Measurements from ENCODE around the gene TYW1B. TPM values are rescaled to one million over a fixed set of nuclear protein-coding genes. Genes with fewer than 3 reads are reported as not detected.
A peak's percentile ranks its signal among the peaks of the same experiment; 100 is the strongest.
"Not testable (repeated sequence)": the region's sequence is repeated elsewhere in the genome, so short reads cannot be mapped to it uniquely, and the experiment has no call there.

The TYW1B gene
- total RNA-seq, 1 experiment from 2014 or later = 5.5 TPM

GRCh38 chr7:72704894-72705293, 123.1 kb downstream of the TYW1B start:
- Histone ChIP-seq H2BK120ac (ENCODE audit: low read depth, low read length, poor library complexity, severe bottlenecking) (no peak overlapping the region), H2AFZ (ENCODE audit: low read length) (no peak overlapping the region), H2BK5ac (ENCODE audit: insufficient read length, low read length) (no peak overlapping the region), H2BK12ac (ENCODE audit: insufficient read length, low read depth, low read length) (no peak overlapping the region), H3K56ac (ENCODE audit: insufficient read length, low read depth, low read length) (no peak overlapping the region), H3K14ac (ENCODE audit: insufficient read depth, low read length) (no peak overlapping the region), H2BK15ac (ENCODE audit: low read depth, low read length) (no peak overlapping the region), H4K5ac (ENCODE audit: insufficient read length, low read depth, low read length) (no peak overlapping the region), H2BK20ac (ENCODE audit: low read depth, low read length, poor library complexity, severe bottlenecking) (no peak overlapping the region), H3K27me3 (ENCODE audit: insufficient read depth, low read length) (no peaks in the 10 kb centered on the region), H4K91ac (ENCODE audit: insufficient read length, low read depth, low read length) (no peak overlapping the region), H2AK5ac (ENCODE audit: insufficient read length, low read length) (no peak overlapping the region), H4K8ac (replicated peaks; ENCODE audit: insufficient read length, low read depth, low read length) (no peak overlapping the region), H3K4me2 (ENCODE audit: insufficient read depth, insufficient read length, low read length) (no peak overlapping the region), H3K27ac (ENCODE audit: insufficient read length, low read depth, low read length) (no peak overlapping the region), H4K20me1 (ENCODE audit: control insufficient read depth, insufficient read depth, insufficient read length) (no peaks in the 10 kb centered on the region), H3K23me2 (ENCODE audit: insufficient read length, low read depth, low read length, poor library complexity, severe bottlenecking) (no peaks in the 10 kb centered on the region), H3K18ac (ENCODE audit: insufficient read length, low read depth, low read length) (no peak overlapping the region), H3K4me1 (ENCODE audit: insufficient read depth, low read length) (no peaks in the 10 kb centered on the region), H3K23ac (ENCODE audit: insufficient read length, low read depth, low read length) (no peak overlapping the region), H3T11ph (ENCODE audit: low read length) (no peak overlapping the region), H3K9me3 (ENCODE audit: control insufficient read depth, low read depth, low read length) (no peaks in the 10 kb centered on the region), H3K4ac (ENCODE audit: low read depth, low read length) (no peak overlapping the region), H3K9ac (ENCODE audit: extremely low read depth, insufficient read length, low read length) (no peak overlapping the region), H3K79me1 (ENCODE audit: insufficient read depth, low read depth, low read length, poor library complexity, severe bottlenecking) (no peaks in the 10 kb centered on the region), H3K79me2 (ENCODE audit: insufficient read depth, low read length) (no peaks in the 10 kb centered on the region)
- Mint-ChIP-seq H3K36me3 (ENCODE audit: insufficient read depth in 1 of 3, low read depth in 3 of 3) (peaks cover 15 to 42% (median 22%) of the 10 kb centered on the region in 3 experiments), H3K27ac (peak overlapping the region in 2 of 3 experiments; percentile 50 to 52; a peak in 4 of 7 replicates), H3K4me1 (peaks cover 22 to 28% of the 10 kb centered on the region in 2 experiments), H3K9me3 (peaks cover 2 to 6% of the 10 kb centered on the region in 2 experiments; a peak in 2 of 5 replicates), H3K4me3 (no peak overlapping the region), H3K27me3 (ENCODE audit: low read depth) (no peaks in the 10 kb centered on the region)
- WGBS (ENCODE audit: extremely low coverage, insufficient read length, low lambda C conversion rate) = no CpG with 5 or more reads among the region's 3 CpGs
- TF ChIP-seq CTCF (conservative IDR thresholded peaks at IDR 0.05) = no peak
- DNase-seq = no peak

GRCh38 chr7:72700548-72700947, 127.5 kb downstream of the TYW1B start:
- WGBS (ENCODE audit: extremely low coverage, insufficient read length, low lambda C conversion rate) = no CpG with 5 or more reads among the region's 1 CpG
- H3T11ph ChIP-seq (ENCODE audit: low read length); H4K5ac ChIP-seq (ENCODE audit: insufficient read length, low read depth, low read length); H4K8ac ChIP-seq (replicated peaks; ENCODE audit: insufficient read length, low read depth, low read length); DNase-seq; H2BK12ac ChIP-seq (ENCODE audit: insufficient read length, low read depth, low read length); H2AK5ac ChIP-seq (ENCODE audit: insufficient read length, low read length); H3K27me3 ChIP-seq (ENCODE audit: insufficient read depth, low read length); H3K56ac ChIP-seq (ENCODE audit: insufficient read length, low read depth, low read length); H3K18ac ChIP-seq (ENCODE audit: insufficient read length, low read depth, low read length); H3K27ac ChIP-seq (ENCODE audit: insufficient read length, low read depth, low read length); H3K79me2 ChIP-seq (ENCODE audit: insufficient read depth, low read length); H3K4ac ChIP-seq (ENCODE audit: low read depth, low read length); H3K4me3 Mint-ChIP-seq; H4K20me1 ChIP-seq (ENCODE audit: control insufficient read depth, insufficient read depth, insufficient read length); H2BK20ac ChIP-seq (ENCODE audit: low read depth, low read length, poor library complexity, severe bottlenecking); H4K91ac ChIP-seq (ENCODE audit: insufficient read length, low read depth, low read length); H3K9me3 ChIP-seq (ENCODE audit: control insufficient read depth, low read depth, low read length); H3K4me1 ChIP-seq (ENCODE audit: insufficient read depth, low read length); H3K27me3 Mint-ChIP-seq (ENCODE audit: low read depth); H2BK120ac ChIP-seq (ENCODE audit: low read depth, low read length, poor library complexity, severe bottlenecking); H2BK15ac ChIP-seq (ENCODE audit: low read depth, low read length); H3K14ac ChIP-seq (ENCODE audit: insufficient read depth, low read length); H3K79me1 ChIP-seq (ENCODE audit: insufficient read depth, low read depth, low read length, poor library complexity, severe bottlenecking); H3K9me3 Mint-ChIP-seq; H3K23me2 ChIP-seq (ENCODE audit: insufficient read length, low read depth, low read length, poor library complexity, severe bottlenecking); H3K23ac ChIP-seq (ENCODE audit: insufficient read length, low read depth, low read length); H2BK5ac ChIP-seq (ENCODE audit: insufficient read length, low read length); H2AFZ ChIP-seq (ENCODE audit: low read length); H3K9ac ChIP-seq (ENCODE audit: extremely low read depth, insufficient read length, low read length); H3K4me2 ChIP-seq (ENCODE audit: insufficient read depth, insufficient read length, low read length): not testable (repeated sequence)
- Mint-ChIP-seq H3K36me3 (ENCODE audit: insufficient read depth in 1 of 3, low read depth in 3 of 3) (peaks cover 7 to 17% (median 13%) of the 10 kb centered on the region in 3 experiments), H3K27ac (peak overlapping the region in 1 of 3 experiments; percentile 72; a peak in 1 of 7 replicates), H3K4me1 (peaks cover 23 to 29% of the 10 kb centered on the region in 2 experiments)

Data from H9 (cell line).